GM21447 (cell line): ENCODE measurements around the gene CCNB2.

Experiments
- ATAC-seq: cut with Tn5 transposase; IDR thresholded peaks from one replicate; pipeline ENCODE4 v1.9.1; 2021; ENCODE audit not compliant: unreplicated experiment

CCNB2 gene

GRCh38 chr15:59165726-59166125 lies 60.8 kb downstream of the CCNB2 start:
- no peak for ATAC-seq

GRCh38 chr15:59166166-59166565 lies 61.2 kb downstream of the CCNB2 start:
- ATAC-seq: no peak

- no peak for ATAC-seq
Measured at GRCh38 chr15:59166601-59167265, 61.8 kb downstream of the CCNB2 start.

GRCh38 chr15:59168536-59168935 lies 63.6 kb downstream of the CCNB2 start:
- no peak for ATAC-seq

- ATAC-seq: no peak
Measured at GRCh38 chr15:59169251-59169708, 64.3 kb downstream of the CCNB2 start.

- ATAC-seq: no peak
Measured at GRCh38 chr15:59170295-59171066, 65.5 kb downstream of the CCNB2 start.

GRCh38 chr15:59171067-59171397 lies 66.1 kb downstream of the CCNB2 start:
- no peak for ATAC-seq

- no peak for ATAC-seq
Measured at GRCh38 chr15:59172289-59172901, 67.4 kb downstream of the CCNB2 start.

- no peak for ATAC-seq
Measured at GRCh38 chr15:59173194-59173593, 68.2 kb downstream of the CCNB2 start.

GRCh38 chr15:59174151-59174834 lies 69.3 kb downstream of the CCNB2 start:
- no peak for ATAC-seq
